GM19395 (cell line): ENCODE data around the gene CRYGA.

Experiments used
- ATAC-seq: cut with Tn5 transposase; IDR thresholded peaks from one replicate; pipeline ENCODE4 v1.9.1; 2021; ENCODE audit warnings: mild to moderate bottlenecking, moderate library complexity; ENCODE audit not compliant: unreplicated experiment

CRYGA gene

DNA sequence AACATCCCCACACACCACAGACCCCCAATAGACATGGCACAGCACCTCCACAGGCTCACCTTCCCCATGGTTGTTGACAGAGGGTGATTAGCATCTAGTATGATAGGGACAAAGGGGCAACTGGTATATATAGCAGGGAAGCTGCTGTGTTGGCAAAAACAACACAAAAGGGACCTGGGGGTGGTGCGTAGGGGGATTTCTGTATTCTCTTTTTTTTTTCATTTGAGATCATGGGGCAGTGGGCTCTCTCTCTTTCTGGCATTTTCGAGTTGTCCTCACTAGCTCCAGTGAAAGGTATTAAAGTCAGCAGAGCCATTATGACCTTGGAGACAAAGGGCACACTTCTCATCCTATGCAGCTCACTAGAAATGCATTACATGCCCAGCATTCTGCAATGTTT is at the start of gene CRYGA:
TSS of gene CRYGA (minus strand) at position 101 of the 400 bp plus-strand sequence. CDS start at position 68, 33 bp downstream.
- no peak for ATAC-seq

DNA sequence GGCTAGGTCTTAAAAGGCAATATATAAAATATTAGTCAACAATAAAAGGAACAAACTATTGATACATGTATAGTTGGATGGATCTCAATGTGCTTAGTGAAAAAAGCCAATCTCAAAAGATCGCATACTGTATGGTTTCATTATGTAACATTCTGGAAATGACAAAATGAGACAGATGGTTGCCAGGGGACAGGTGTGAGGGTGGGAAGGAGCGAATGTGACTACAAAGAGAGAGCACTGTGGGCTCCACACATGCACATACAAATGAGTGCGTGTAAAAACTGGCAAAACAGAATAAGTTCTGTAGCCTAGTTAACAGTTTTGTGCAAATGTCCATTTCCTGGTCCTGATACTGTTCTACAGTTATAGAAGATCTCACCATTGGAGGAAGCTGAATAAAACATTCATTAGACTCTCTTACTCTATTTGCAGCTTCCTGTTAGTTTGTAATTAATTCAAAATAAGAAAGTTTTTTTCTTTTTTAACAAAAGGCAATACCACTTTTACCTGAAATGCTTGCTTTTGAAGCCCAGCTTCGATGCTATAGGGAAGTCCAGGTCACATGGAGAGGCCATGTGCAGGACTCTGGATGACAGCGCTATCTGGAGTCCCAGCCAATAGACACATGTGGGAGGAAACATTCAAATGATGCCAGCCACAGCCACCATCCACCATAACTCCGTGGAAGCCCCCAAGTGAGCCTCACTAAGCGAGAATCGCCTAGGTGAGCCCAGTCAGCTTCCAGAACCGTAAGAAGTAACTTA is 47.5 kb upstream of the CRYGA start:
- no peak for ATAC-seq

DNA sequence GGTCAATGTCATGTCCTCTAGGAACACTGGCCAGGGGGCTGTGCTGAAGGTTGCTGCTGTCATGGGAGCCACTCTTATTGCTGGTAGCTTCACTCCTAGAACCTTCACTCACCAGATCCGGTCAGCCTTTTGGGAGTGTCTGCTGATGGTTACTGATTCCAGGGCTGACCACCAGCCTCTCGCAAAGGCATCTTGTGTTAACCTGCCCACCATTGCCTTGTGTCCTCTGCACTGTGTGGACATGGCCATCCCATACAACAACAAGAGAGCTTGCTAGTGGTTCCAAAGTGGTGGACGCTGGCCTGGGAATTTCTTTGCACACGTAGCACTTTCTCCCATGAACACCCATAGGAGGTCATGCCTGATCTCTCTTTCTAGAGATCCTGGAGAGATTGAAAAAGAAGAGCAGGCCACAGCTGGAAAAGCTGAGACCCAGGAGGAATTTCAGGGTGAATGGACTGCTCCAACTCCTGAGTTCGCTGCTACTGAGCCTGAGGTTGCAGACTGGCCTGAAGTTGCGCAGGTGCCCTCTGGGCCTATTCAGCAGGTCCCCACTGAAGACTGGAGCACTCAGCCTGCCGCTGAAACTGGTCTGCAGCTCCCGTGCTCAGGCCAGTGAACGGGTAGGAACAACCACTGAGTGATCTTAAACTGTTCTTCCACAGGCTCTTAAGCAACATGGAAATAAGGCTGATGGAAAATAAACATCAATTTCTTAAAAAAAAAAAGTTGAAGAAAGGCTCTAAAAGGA is 45.1 kb upstream of the CRYGA start:
- no peak for ATAC-seq

DNA sequence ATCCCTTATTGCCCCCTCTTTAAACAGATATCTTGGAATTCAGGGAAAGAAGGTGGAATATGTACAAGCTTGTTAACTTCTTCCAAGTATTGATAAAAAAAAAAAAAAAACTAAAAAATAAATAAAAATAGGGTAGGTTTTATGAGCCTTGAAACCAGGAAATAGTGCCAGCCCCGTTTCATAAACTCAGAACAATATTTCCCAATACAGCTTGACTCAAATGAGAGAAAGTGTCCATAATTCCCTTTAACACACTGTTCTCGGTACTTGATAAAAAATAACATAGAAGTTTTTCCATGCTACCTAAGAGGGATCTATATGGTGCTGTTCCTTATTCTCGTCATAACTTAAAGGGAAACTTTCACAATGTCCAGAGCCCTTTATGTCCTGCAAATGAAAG is 44.4 kb upstream of the CRYGA start:
- ATAC-seq, result no peak

GRCh38 chr2:208204166-208204565 is 40.8 kb upstream of the CRYGA start:
- no peak for ATAC-seq

DNA sequence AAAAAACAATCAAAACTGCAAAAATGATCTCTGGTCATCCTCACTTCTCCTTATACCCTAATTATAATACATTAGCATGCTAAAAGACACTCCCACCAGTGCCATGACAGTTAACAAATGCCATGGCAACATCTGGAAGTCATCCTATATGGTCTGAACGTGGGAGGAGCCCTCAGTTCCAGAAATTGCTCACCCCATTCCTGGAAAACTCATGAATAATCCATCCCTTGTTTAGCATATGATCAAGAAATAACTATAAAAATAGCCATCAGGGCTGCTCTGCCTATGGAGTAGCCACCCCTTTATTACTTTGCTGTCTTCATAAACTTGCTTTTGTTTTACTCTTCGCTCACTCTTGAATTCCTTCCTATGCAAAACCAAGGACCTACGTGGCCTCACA is 32.1 kb upstream of the CRYGA start:
- ATAC-seq, result no peak

DNA sequence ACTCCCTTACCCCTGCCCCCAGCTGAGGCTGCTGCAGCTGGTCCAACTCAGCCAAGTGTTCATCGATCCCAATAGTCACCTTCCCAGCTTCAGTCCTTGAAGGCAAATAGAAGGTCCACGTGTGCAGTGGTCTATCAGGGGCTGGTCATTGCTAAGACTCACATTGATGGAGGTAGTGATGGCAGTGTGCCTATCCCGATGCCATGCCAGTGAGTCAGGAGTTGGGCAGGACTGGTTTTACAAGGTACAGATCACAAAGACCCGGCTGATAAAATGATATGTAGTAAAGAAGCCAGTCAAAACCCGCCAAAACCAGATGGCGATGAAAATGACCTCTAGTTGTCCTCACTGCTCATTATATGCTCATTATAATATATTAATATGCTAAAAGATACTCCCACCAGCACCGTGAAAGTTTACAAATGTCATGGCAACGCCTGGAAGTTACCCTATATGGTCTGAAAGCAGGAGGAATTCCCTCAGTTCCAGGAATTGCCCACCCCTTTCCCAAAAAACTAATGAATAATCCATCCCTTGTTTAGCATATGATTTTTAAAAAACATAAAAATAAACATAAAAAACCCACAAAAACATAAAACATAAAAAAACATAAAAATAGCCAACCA is 29.3 kb upstream of the CRYGA start:
- no peak for ATAC-seq

DNA sequence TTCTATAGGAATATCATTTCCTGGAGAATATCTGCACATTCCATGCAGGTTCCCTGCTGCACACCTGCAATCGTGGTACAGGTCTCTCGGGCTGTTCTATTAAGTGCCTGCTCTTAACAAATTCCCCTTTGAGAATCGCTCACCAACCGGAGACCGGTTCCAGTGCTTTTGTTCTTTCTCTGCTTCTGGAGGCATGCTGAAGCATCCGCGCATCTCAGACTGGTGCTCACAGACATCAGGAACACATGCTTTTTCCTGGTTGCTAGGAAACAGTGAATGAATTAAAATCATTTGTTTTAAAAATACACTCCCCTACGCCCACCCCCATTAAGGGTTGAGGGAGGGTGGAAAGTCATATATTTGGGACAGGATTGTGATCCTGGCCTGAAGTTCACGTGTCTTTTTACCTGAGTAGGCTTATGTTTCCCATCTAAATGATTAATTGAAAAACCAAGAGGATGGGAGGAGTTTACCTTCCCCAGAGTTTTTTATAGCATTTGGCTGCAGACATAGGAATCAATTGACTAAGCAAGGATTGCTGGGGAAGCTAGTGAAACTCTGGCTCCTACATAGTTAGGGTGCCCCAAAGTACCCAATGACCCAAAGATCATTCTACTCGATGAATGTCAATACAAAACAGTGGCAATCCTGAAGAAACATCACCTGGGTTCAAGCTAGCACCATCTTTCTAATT is 26.6 kb upstream of the CRYGA start, which contains the start of gene C2orf80:
TSS of gene C2orf80 (minus strand) at position 221 of the 694 bp plus-strand sequence. CDS start 3,044 bp downstream, outside the sequence.
- ATAC-seq, result no peak

GRCh38 chr2:208189069-208189809 is 25.9 kb upstream of the CRYGA start:
- ATAC-seq, result no peak

DNA sequence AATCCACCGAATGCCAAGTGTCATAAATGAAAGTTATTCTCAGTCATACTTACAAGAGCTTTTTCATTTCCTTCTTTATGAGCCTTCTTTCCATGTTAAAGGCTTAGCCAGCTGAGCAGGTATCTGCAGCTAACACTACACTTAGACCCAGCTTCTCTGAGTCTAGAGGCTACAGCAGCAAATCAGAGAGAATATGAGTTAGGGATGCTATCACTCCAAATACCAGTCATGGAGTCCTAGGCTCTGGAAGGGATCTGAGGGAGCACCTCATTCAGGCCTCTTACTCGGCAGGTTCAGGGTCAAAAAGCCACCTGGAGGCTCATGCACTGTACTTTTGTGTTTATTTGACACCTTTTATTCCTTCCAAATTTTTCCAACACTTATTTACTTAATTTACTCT is 23.5 kb upstream of the CRYGA start:
- ATAC-seq, result no peak

DNA sequence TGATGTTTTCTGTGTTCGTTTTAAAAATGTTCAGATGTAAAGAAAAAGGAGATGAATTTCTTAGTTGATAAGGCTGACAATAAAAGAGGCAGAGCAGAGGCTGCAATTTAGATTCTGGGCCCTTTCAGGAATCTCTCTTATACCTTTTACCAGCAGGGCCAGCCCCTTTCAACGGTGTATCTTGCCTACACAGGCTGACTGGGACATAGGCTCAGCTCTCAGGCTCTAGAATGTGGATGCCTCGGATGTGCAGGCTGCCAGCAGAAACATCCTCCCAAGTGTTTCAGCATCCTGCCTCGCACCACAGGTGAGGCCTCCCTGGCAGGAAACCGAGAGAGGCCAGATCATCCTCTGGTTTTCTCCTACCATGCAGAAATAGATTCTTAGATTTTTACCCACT is 23.1 kb upstream of the CRYGA start:
- no peak for ATAC-seq

DNA sequence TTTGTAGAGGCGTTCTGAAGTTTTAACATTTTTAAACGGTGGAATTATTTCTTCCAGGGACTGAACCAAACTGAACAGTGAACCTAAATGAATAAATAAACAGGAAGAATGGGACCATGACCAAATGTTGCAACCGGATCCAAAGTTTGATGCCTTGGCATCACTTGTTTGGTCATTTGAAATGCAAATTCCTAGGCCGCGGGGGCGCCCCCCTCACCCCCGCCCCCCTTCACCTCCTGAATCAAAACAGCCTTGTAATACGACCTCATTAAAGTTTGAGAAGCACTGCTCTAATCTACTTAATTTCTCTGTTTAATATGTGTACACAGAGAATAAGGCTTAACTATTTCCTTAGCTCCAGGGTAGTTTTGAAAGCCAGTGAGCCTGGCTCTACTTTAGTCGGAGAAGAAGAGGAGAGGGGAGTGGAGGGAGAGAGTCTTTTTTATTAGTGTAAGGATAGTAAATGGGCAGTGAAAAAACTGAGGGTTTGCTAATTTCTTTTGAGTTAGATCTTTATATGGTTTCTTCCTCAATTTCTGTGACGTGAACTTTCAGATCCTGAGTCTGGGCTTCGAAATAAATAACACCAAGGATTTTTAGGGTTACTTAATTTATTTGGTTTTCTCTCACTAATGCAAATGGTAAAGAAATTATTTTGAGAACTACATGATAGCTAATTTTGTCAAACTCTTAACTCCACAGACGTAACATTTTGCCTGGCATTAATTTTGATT is 20.8 kb upstream of the CRYGA start:
- ATAC-seq, result no peak

- ATAC-seq, result no peak
These were observed 20.1 kb upstream of the CRYGA start for GRCh38 chr2:208183526-208183925.

GRCh38 chr2:208182835-208183234 is 19.4 kb upstream of the CRYGA start:
- ATAC-seq, result no peak

GRCh38 chr2:208179028-208179609 is 15.7 kb upstream of the CRYGA start:
- ATAC-seq, result no peak

- ATAC-seq, result no peak
These were observed 12.4 kb upstream of the CRYGA start for GRCh38 chr2:208175840-208176153.

DNA sequence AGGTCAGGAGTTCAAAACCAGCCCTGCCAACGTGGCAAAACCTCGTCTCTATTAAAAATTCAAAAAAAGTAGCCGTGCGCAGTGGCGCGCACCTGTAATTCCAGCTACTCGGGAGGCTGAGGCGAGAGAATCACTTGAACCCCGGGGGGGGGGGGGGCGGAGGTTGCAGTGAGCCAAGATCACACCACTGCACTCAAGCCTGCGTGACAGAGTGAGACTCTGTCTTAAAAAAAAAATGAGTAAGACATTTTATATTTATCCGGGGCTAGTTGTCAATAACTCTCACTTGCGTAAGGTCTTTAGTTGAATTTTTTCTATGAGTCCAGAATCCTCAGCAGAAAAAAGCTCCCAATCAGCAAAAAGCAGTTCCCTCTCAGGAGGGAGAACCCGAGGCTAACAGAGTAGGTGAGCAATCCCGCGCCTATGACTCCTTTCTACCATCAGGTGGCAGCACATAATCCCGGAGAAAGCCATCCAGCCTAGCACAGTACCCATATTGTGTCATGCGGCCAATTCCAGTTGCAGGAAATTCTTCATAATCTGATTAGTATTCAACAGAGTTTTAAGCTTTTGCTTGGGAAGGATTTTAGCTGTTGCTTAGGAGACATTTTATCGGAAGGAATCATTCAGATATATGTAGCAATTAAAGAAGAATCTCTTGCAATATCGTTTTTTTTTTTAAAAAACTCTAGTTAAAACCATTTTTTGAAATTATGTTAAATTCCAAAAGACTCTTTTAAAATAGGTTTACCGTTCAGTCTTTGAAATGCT is 11.9 kb upstream of the CRYGA start:
- ATAC-seq, result peak; percentile 100

DNA sequence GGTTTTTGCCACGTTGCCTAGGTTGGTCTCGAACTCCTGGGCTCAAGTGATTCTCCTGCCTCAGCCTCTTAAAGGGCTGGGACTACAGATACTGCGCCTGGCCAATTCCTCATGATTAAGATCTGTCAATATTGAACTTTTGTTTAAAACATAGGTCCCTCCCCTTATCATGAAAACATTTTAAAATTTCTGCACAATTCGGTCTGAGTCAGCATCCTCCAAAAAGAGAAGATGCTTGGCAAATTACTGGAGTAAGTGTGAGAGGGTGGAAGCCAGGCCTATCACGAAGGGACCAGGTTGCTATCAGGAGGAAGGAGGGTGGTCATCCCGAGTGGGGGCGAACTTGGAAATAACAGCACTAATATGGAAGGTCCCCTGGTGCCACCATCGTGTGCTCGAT is 10.8 kb upstream of the CRYGA start:
- ATAC-seq, result no peak

DNA sequence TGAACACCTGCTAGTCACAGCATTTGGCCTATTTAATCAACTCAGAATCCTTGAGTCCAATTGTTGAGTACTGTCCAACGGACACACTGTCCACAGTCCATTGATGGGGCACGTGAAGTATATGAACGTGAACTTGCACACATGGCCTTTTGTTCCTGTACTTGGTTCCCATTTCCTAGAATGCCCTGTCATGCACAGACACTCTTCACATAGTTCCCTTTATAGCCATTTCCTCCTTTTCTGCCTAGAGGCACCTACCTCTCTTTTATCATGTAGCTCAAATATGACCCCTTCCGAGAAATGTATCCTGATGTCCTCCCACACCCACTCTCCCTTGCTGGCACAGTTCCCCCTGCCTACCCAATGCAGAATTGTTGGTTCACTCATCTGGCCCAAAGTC is 8.7 kb upstream of the CRYGA start:
- ATAC-seq, result no peak
